ENCODE data around the gene TMEM132D.
A peak's percentile ranks its signal among the peaks of the same experiment; 100 is the strongest.
"Not testable (repeated sequence)": the region's sequence is repeated elsewhere in the genome, so short reads cannot be mapped to it uniquely, and the experiment has no call there.

Gene TMEM132D

GRCh38 chr12:129903956-129904829, at the start of gene TMEM132D:
TMEM132D (minus strand) TSS chr12:129904025.
- DNase-seq: no peak

GRCh38 chr12:129949651-129950050, 45.8 kb upstream of the TMEM132D start:
- DNase-seq: no peak

GRCh38 chr12:129941618-129942017, 37.8 kb upstream of the TMEM132D start:
- DNase-seq: no peak

- DNase-seq: no peak
Observed at GRCh38 chr12:129938089-129938488, 34.3 kb upstream of the TMEM132D start.

GRCh38 chr12:129937426-129937825, 33.6 kb upstream of the TMEM132D start:
- DNase-seq: no peak

- no peak for DNase-seq
Observed at GRCh38 chr12:129928643-129929042, 24.8 kb upstream of the TMEM132D start.

GRCh38 chr12:129927316-129927900, 23.6 kb upstream of the TMEM132D start:
- no peak for DNase-seq

GRCh38 chr12:129911428-129912049, 7.7 kb upstream of the TMEM132D start:
- DNase-seq: peak; percentile 25 to 35

GRCh38 chr12:129909051-129910020, 5.5 kb upstream of the TMEM132D start:
- DNase-seq: no peak

GRCh38 chr12:129903092-129903945, 506 bp downstream of the TMEM132D start:
- DNase-seq: no peak

GRCh38 chr12:129902371-129903091, 1.3 kb downstream of the TMEM132D start:
- no peak for DNase-seq

GRCh38 chr12:129901254-129901653, 2.6 kb downstream of the TMEM132D start:
- no peak for DNase-seq

- DNase-seq: no peak
Observed at GRCh38 chr12:129900306-129900705, 3.5 kb downstream of the TMEM132D start.

- not testable (repeated sequence) for DNase-seq
Observed at GRCh38 chr12:129899045-129899444, 4.8 kb downstream of the TMEM132D start.

GRCh38 chr12:129893691-129894090, 10.1 kb downstream of the TMEM132D start:
- DNase-seq: no peak

GRCh38 chr12:129887101-129887500, 16.7 kb downstream of the TMEM132D start:
- no peak for DNase-seq

- no peak for DNase-seq
Observed at GRCh38 chr12:129886541-129886940, 17.3 kb downstream of the TMEM132D start.

- DNase-seq: no peak
Observed at GRCh38 chr12:129885287-129885686, 18.5 kb downstream of the TMEM132D start.

- DNase-seq: no peak
Observed at GRCh38 chr12:129877411-129877810, 26.4 kb downstream of the TMEM132D start.

GRCh38 chr12:129873833-129874208, 30.0 kb downstream of the TMEM132D start:
- DNase-seq: no peak

Data from activated T-cell treated with anti-CD3 and anti-CD28 coated beads, Interleukin-2, amount 50 U/mL, for 48 hours (primary cell).